Glutamatergic neuron (in vitro differentiated cells): Measurements from ENCODE around the gene NAA38. TPM values are rescaled to one million over a fixed set of nuclear protein-coding genes. Genes with fewer than 3 reads are reported as not detected.

ENCODE experiments used
- DNase-seq: peaks from one replicate; pipeline ENCODE4 v3.0.0; 2022
- H3K27ac Mint-ChIP-seq: one replicate; pipeline ENCODE4 v1.8.0; 2020; ENCODE audit warnings: mild to moderate bottlenecking, mixed read lengths, inconsistent platforms; ENCODE audit not compliant: unreplicated experiment
- H3K27me3 Mint-ChIP-seq: one replicate; pipeline ENCODE4 v1.8.0; 2020; ENCODE audit warnings: mild to moderate bottlenecking, moderate library complexity, mixed read lengths, inconsistent platforms; ENCODE audit not compliant: unreplicated experiment
- H3K36me3 Mint-ChIP-seq: one replicate; pipeline ENCODE4 v1.8.0; 2020; ENCODE audit warnings: mild to moderate bottlenecking, mixed read lengths, inconsistent platforms; ENCODE audit not compliant: unreplicated experiment
- H3K4me1 Mint-ChIP-seq: one replicate; pipeline ENCODE4 v1.8.0; 2020; ENCODE audit warnings: mild to moderate bottlenecking, low read depth, mixed read lengths, inconsistent platforms; ENCODE audit not compliant: unreplicated experiment
- H3K4me3 Mint-ChIP-seq: one replicate; pipeline ENCODE4 v1.8.0; 2020; ENCODE audit warnings: mild to moderate bottlenecking, mixed read lengths, inconsistent platforms; ENCODE audit not compliant: unreplicated experiment
- H3K9me3 Mint-ChIP-seq: one replicate; pipeline ENCODE4 v1.8.0; 2020; ENCODE audit warnings: mild to moderate bottlenecking, moderate library complexity, mixed read lengths, inconsistent platforms; ENCODE audit not compliant: unreplicated experiment
- CTCF ChIP-seq: fragments of 200-600 bp; sonication (generic); IDR thresholded peaks from one replicate; pipeline ENCODE4 v1.5.0; 2021; ENCODE audit not compliant: partially characterized antibody, unreplicated experiment
- total RNA-seq: library from RNA; stranded (reverse); fragmentation: NEBNext Ultra II Directional; extraction: Animal tissue kit (Norgen Biotek cat#: 25700); gene quantifications from one replicate; pipeline ENCODE4 v1.2.1, GENCODE V29; 2021; ENCODE audit not compliant: unreplicated experiment

The NAA38 gene
- total RNA-seq, 1 donor from 2014 or later = 49.7 TPM

GRCh38 chr17:7838090-7839075 is 19.0 kb downstream of the NAA38 start:
- Mint-ChIP-seq H3K4me1 (peaks cover 33% of the 10 kb centered on the region), H3K36me3 (peaks cover 5% of the 10 kb centered on the region), H3K9me3 (peaks cover 48% of the 10 kb centered on the region), H3K27ac (peak overlapping the region; percentile 98), H3K27me3 (peaks cover 47% of the 10 kb centered on the region), H3K4me3 (peak overlapping the region; percentile 99)
- DNase-seq = peak; percentile 71
- TF ChIP-seq CTCF = no peak

GRCh38 chr17:7837408-7838088 is 19.8 kb downstream of the NAA38 start:
- Mint-ChIP-seq H3K36me3 (peaks cover 5% of the 10 kb centered on the region), H3K27ac (peak overlapping the region; percentile 98), H3K4me1 (peaks cover 33% of the 10 kb centered on the region), H3K4me3 (peak overlapping the region; percentile 99), H3K9me3 (peaks cover 45% of the 10 kb centered on the region), H3K27me3 (peaks cover 42% of the 10 kb centered on the region)
- TF ChIP-seq CTCF = no peak
- no peak for DNase-seq

- Mint-ChIP-seq H3K9me3 (peaks cover 45% of the 10 kb centered on the region), H3K4me3 (peak overlapping the region; percentile 99), H3K36me3 (peaks cover 5% of the 10 kb centered on the region), H3K27me3 (peaks cover 43% of the 10 kb centered on the region), H3K4me1 (peaks cover 33% of the 10 kb centered on the region), H3K27ac (peak overlapping the region; percentile 98)
- DNase-seq = peak; percentile 98
- TF ChIP-seq CTCF = no peak
Observed at GRCh38 chr17:7836596-7837407, 20.6 kb downstream of the NAA38 start.

- TF ChIP-seq CTCF = peak; percentile 10
- Mint-ChIP-seq H3K4me1 (peaks cover 30% of the 10 kb centered on the region), H3K27me3 (peaks cover 42% of the 10 kb centered on the region), H3K27ac (peak overlapping the region; percentile 98), H3K36me3 (peaks cover 5% of the 10 kb centered on the region), H3K4me3 (peak overlapping the region; percentile 99), H3K9me3 (peaks cover 40% of the 10 kb centered on the region)
- peak; percentile 80 for DNase-seq
Observed at GRCh38 chr17:7835814-7836595, 21.4 kb downstream of the NAA38 start.
